NT2/D1 (cell line): ENCODE results near the gene ZNF221.

ENCODE experiments used
- DNase-seq: peaks from one replicate; pipeline ENCODE4 v3.0.0-alpha.2; 2011; ENCODE audit warnings: low read depth, low spot score
- H3K27me3 ChIP-seq: 2 replicates; pipeline ENCODE4 v1.6.0; 2011; ENCODE audit warnings: mild to moderate bottlenecking; ENCODE audit not compliant: insufficient read length, insufficient read depth
- H3K36me3 ChIP-seq: 2 replicates; pipeline ENCODE4 v1.6.1; 2011; ENCODE audit warnings: mild to moderate bottlenecking, low read length, mixed read lengths; ENCODE audit not compliant: insufficient read depth, insufficient read length
- H3K4me1 ChIP-seq: 2 replicates; pipeline ENCODE4 v1.5.1; 2011; ENCODE audit not compliant: insufficient read depth, insufficient read length
- H3K4me3 ChIP-seq: 2 replicates; pipeline ENCODE4 v1.5.1; 2011; ENCODE audit warnings: low read depth; ENCODE audit not compliant: insufficient read length
- H3K9ac ChIP-seq: 2 replicates; pipeline ENCODE4 v1.6.0; 2011; ENCODE audit warnings: low read depth; ENCODE audit not compliant: insufficient read length
- H3K9me3 ChIP-seq: 2 replicates; pipeline ENCODE4 v1.5.1; 2011; ENCODE audit warnings: mild to moderate bottlenecking, low read length; ENCODE audit not compliant: insufficient read depth
- SUZ12 ChIP-seq: IDR thresholded peaks from 2 replicates; pipeline ENCODE4 v1.6.1; 2011; ENCODE audit not compliant: insufficient read length, insufficient read depth; ENCODE audit errors: extremely low read depth
- YY1 ChIP-seq: IDR thresholded peaks from 2 replicates; pipeline ENCODE4 v1.6.1; 2011; ENCODE audit not compliant: insufficient read length, insufficient read depth
- ZNF274 ChIP-seq: IDR thresholded peaks from 2 replicates; pipeline ENCODE4 v1.6.1; 2011; ENCODE audit warnings: mild to moderate bottlenecking, low read depth, low read length

Gene ZNF221

DNA sequence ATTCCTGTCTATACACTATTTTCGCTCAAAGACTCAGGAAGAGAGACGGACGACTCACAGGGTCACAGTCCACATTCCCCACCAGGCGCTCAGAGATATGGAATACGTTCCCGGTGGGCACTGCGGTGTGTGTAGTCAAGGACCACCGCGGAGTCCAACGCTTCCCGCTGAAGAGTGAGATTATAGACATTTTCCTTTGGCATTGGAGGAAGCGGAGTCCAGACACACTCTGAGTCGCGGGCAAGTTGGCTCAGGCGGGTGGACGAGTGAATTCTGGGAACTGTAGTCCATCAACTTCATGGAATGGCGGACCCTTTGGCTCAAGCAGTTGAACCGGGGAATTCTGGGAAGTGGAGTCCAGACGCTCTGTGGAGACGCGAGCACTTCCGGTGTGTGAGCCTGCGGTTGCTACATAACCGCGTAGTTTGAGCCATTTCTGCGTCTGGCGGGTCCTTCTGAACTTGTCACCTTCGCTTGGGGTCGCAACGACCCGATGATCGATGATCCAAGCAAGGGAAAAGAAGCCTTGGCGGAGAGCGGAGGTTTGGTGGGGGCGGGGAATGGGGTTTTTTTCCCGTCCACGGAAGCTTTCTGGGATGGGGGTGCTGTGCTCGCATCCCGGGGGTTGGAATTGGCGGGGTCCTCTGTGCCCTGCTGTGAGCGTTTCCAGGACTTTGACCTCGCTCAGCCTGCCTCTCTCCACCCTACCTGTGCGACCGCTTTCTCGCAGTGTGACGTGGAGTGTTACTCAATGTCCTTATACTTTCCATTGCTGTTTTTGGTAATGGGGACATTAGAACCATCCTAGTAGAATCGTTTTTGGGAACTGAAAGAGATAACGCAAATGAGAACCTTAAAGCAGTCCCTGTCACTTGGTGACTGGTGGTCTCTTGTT, 51.8 kb downstream of the ZNF221 start, which contains the start of gene ZNF230:
Gene ZNF230, plus strand, starts transcription at position 392 of the 895 bp plus-strand sequence. CDS start 4,122 bp downstream, outside the sequence.
- no peaks in the 10 kb centered on the region for H3K27me3 ChIP-seq
- H3K4me1 ChIP-seq: no peaks in the 10 kb centered on the region
- peaks cover 6% of the 10 kb centered on the region; the same call in 1 of the 2 replicates for H3K9me3 ChIP-seq
- peak within 1 kb of the TSS; percentile 75 for H3K9ac ChIP-seq
- H3K36me3 ChIP-seq: peaks cover 6% of the 10 kb centered on the region
- TF ChIP-seq SUZ12 (no peak), YY1 (peak; percentile 78)
- DNase-seq: peak; percentile 87
- H3K4me3 ChIP-seq: peak within 1 kb of the TSS; percentile 87

GRCh38 chr19:44003461-44004009, 52.5 kb downstream of the ZNF221 start:
- Histone ChIP-seq H3K4me1 (no peaks in the 10 kb centered on the region), H3K9ac (peak overlapping the region; percentile 75), H3K9me3 (peaks cover 13% of the 10 kb centered on the region; the same call in 1 of the 2 replicates), H3K36me3 (peaks cover 11% of the 10 kb centered on the region), H3K4me3 (peak overlapping the region; percentile 87), H3K27me3 (no peaks in the 10 kb centered on the region)
- no peak for DNase-seq
- TF ChIP-seq SUZ12 (no peak), ZNF274 (no peak), YY1 (no peak)

DNA sequence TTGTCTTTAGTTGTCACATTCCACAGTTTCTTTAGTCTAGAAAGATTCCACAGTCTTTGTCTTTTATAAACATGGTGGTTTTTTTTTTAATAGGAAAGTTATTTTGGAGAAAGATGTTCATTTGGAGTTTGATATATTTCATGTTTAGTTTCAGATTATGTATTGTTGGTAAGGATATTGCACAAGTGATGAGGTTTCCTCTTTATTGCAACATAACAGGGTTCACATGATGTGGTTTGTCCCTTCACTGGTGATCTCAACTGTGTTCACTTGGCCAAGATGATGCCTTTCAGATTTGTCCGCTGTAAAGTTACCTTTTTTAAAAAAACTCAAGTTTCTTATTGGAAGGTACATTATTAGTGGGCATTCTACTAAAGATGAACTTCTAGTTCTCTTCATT, 54.9 kb downstream of the ZNF221 start:
- peaks cover 38% of the 10 kb centered on the region for H3K9me3 ChIP-seq
- no peaks in the 10 kb centered on the region for H3K4me1 ChIP-seq
- no peak overlapping the region for H3K4me3 ChIP-seq
- no peak overlapping the region for H3K9ac ChIP-seq
- no peak for DNase-seq
- H3K27me3 ChIP-seq: no peaks in the 10 kb centered on the region
- peaks cover 33% of the 10 kb centered on the region for H3K36me3 ChIP-seq
- no peak for TF ChIP-seq SUZ12
- no peak for TF ChIP-seq YY1
- no peak for TF ChIP-seq ZNF274

- DNase-seq: no peak
Measured at GRCh38 chr19:44007473-44007872, 56.4 kb downstream of the ZNF221 start.

GRCh38 chr19:44010468-44010867, 59.4 kb downstream of the ZNF221 start:
- no peak for DNase-seq
- TF ChIP-seq YY1 (no peak), SUZ12 (no peak), ZNF274 (no peak)
- H3K27me3 ChIP-seq: no peaks in the 10 kb centered on the region
- H3K4me1 ChIP-seq: no peaks in the 10 kb centered on the region
- peaks cover 36% of the 10 kb centered on the region for H3K36me3 ChIP-seq
- H3K4me3 ChIP-seq: no peak overlapping the region
- H3K9me3 ChIP-seq: peaks cover 42% of the 10 kb centered on the region
- no peak overlapping the region for H3K9ac ChIP-seq

More at GRCh38 chr19:44007473-44007872, 56.4 kb downstream of the ZNF221 start:
- Histone ChIP-seq H3K36me3 (peaks cover 36% of the 10 kb centered on the region), H3K4me1 (no peaks in the 10 kb centered on the region), H3K9ac (no peak overlapping the region), H3K27me3 (no peaks in the 10 kb centered on the region), H3K9me3 (peaks cover 42% of the 10 kb centered on the region), H3K4me3 (no peak overlapping the region)
- TF ChIP-seq ZNF274: no peak
- TF ChIP-seq SUZ12: no peak
- no peak for TF ChIP-seq YY1
